ENCODE data around the gene OXNAD1. TPM values are rescaled to one million over a fixed set of nuclear protein-coding genes. Genes with fewer than 3 reads are reported as not detected.

The OXNAD1 gene
- total RNA-seq, 1 experiment from 2014 or later, result 23.7 TPM

DNA sequence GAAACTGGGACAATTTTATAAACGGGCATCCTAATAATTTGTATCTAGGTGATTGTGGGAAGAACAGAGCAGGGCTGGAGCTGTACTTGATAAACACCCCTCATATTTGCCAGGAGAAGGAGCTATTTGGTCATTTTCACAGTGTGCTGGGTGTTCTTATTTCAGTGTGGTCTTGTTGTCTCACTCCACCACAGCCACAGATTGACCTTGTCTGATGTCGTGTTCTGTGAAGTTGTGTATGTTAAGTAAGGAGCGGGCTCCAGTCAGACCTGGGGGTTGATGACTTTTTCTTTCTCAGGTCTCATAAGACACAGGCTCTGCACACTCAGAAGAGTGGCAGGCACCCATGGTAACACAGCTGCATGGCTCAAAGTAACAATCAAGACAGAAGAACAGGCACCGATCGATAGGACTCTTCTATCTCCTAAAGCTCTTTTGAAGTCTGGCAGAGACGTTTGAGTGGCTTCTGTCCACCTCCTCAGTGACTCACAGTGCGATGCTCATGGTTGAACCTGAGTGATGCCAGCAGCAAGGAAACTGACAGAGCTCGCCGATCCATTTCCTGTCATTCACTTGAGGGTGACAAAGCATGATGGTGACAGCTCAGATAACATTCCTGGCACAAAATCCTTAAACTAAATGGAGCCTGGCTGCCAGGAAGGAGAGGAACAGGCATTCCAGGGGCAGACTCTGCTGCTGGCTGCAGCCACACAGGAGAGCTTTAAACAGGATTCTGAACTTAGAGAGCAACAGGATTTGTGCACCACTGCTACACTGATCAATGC is 21.1 kb upstream of the OXNAD1 start:
- no peak overlapping the region for H3T11ph ChIP-seq (ENCODE audit: low read length)
- H2AK5ac ChIP-seq (ENCODE audit: insufficient read length, low read length), result no peak overlapping the region
- no peak overlapping the region for H2AFZ ChIP-seq (ENCODE audit: low read length)
- no peaks in the 10 kb centered on the region for H3K9me3 Mint-ChIP-seq
- H3K79me1 ChIP-seq (ENCODE audit: insufficient read depth, low read depth, low read length, poor library complexity, severe bottlenecking), result no peaks in the 10 kb centered on the region
- H2BK5ac ChIP-seq (ENCODE audit: insufficient read length, low read length), result no peak overlapping the region
- no peak overlapping the region for H3K27ac ChIP-seq (ENCODE audit: insufficient read length, low read depth, low read length)
- no peak for DNase-seq
- H3K23ac ChIP-seq (ENCODE audit: insufficient read length, low read depth, low read length), result no peak overlapping the region
- H3K9ac ChIP-seq (ENCODE audit: extremely low read depth, insufficient read length, low read length), result no peak overlapping the region
- no peak overlapping the region for H2BK15ac ChIP-seq (ENCODE audit: low read depth, low read length)
- TF ChIP-seq, protein P1, sequence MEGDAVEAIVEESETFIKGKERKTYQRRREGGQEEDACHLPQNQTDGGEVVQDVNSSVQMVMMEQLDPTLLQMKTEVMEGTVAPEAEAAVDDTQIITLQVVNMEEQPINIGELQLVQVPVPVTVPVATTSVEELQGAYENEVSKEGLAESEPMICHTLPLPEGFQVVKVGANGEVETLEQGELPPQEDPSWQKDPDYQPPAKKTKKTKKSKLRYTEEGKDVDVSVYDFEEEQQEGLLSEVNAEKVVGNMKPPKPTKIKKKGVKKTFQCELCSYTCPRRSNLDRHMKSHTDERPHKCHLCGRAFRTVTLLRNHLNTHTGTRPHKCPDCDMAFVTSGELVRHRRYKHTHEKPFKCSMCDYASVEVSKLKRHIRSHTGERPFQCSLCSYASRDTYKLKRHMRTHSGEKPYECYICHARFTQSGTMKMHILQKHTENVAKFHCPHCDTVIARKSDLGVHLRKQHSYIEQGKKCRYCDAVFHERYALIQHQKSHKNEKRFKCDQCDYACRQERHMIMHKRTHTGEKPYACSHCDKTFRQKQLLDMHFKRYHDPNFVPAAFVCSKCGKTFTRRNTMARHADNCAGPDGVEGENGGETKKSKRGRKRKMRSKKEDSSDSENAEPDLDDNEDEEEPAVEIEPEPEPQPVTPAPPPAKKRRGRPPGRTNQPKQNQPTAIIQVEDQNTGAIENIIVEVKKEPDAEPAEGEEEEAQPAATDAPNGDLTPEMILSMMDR (conservative IDR thresholded peaks at IDR 0.05), result no peak
- 0 out of 2 replicates have a peak, but pooled peaks cover 2% of the 10 kb centered on the region for H3K79me2 ChIP-seq (ENCODE audit: insufficient read depth, low read length)
- H4K5ac ChIP-seq (ENCODE audit: insufficient read length, low read depth, low read length), result no peak overlapping the region
- H3K27me3 ChIP-seq (ENCODE audit: insufficient read depth, low read length), result no peaks in the 10 kb centered on the region
- WGBS (ENCODE audit: extremely low coverage, insufficient read length, low lambda C conversion rate), result no CpG with 5 or more reads among the region's 9 CpGs
- H3K4me1 Mint-ChIP-seq, result peaks cover 0 to 4% of the 10 kb centered on the region in 2 experiments; a peak in 1 of 4 replicates
- no peak overlapping the region for H3K4me3 Mint-ChIP-seq
- H3K27me3 Mint-ChIP-seq (ENCODE audit: low read depth), result peaks cover 3% of the 10 kb centered on the region
- no peaks in the 10 kb centered on the region for H3K9me3 ChIP-seq (ENCODE audit: control insufficient read depth, low read depth, low read length)
- H3K18ac ChIP-seq (ENCODE audit: insufficient read length, low read depth, low read length), result no peak overlapping the region
- H2BK120ac ChIP-seq (ENCODE audit: low read depth, low read length, poor library complexity, severe bottlenecking), result no peak overlapping the region
- no peaks in the 10 kb centered on the region for H4K20me1 ChIP-seq (ENCODE audit: control insufficient read depth, insufficient read depth, insufficient read length)
- no peak overlapping the region for H4K91ac ChIP-seq (ENCODE audit: insufficient read length, low read depth, low read length)
- no peak overlapping the region for H2BK12ac ChIP-seq (ENCODE audit: insufficient read length, low read depth, low read length)
- H3K4me1 ChIP-seq (ENCODE audit: insufficient read depth, low read length), result no peaks in the 10 kb centered on the region
- no peaks in the 10 kb centered on the region for H3K23me2 ChIP-seq (ENCODE audit: insufficient read length, low read depth, low read length, poor library complexity, severe bottlenecking)
- H2BK20ac ChIP-seq (ENCODE audit: low read depth, low read length, poor library complexity, severe bottlenecking), result no peak overlapping the region
- H4K8ac ChIP-seq (replicated peaks; ENCODE audit: insufficient read length, low read depth, low read length), result no peak overlapping the region
- H3K4ac ChIP-seq (ENCODE audit: low read depth, low read length), result no peak overlapping the region
- no peaks in the 10 kb centered on the region for H3K36me3 Mint-ChIP-seq (ENCODE audit: insufficient read depth in 1 of 3, low read depth in 3 of 3)
- H3K27ac Mint-ChIP-seq, result no peak overlapping the region
- H3K56ac ChIP-seq (ENCODE audit: insufficient read length, low read depth, low read length), result no peak overlapping the region
- H3K14ac ChIP-seq (ENCODE audit: insufficient read depth, low read length), result no peak overlapping the region
- H3K4me2 ChIP-seq (ENCODE audit: insufficient read depth, insufficient read length, low read length), result no peak overlapping the region
